ENCODE data around the gene PLA2G3. TPM values are rescaled to one million over a fixed set of nuclear protein-coding genes. Genes with fewer than 3 reads are reported as not detected.
A peak's percentile ranks its signal among the peaks of the same experiment; 100 is the strongest.

PLA2G3 gene
- total RNA-seq, 4 donors from 2014 or later: not detected

- TF ChIP-seq, protein P1, sequence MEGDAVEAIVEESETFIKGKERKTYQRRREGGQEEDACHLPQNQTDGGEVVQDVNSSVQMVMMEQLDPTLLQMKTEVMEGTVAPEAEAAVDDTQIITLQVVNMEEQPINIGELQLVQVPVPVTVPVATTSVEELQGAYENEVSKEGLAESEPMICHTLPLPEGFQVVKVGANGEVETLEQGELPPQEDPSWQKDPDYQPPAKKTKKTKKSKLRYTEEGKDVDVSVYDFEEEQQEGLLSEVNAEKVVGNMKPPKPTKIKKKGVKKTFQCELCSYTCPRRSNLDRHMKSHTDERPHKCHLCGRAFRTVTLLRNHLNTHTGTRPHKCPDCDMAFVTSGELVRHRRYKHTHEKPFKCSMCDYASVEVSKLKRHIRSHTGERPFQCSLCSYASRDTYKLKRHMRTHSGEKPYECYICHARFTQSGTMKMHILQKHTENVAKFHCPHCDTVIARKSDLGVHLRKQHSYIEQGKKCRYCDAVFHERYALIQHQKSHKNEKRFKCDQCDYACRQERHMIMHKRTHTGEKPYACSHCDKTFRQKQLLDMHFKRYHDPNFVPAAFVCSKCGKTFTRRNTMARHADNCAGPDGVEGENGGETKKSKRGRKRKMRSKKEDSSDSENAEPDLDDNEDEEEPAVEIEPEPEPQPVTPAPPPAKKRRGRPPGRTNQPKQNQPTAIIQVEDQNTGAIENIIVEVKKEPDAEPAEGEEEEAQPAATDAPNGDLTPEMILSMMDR (IDR thresholded peaks at IDR 0.05): no peak
- no peak for TF ChIP-seq POLR2A (IDR thresholded peaks at IDR 0.05)
- Histone ChIP-seq H3K9me3 (no peaks in the 10 kb centered on the region), H3K27me3 (no peaks in the 10 kb centered on the region), H3K4me1 (no peaks in the 10 kb centered on the region), H3K4me3 (no peak overlapping the region), H3K27ac (no peak overlapping the region), H3K36me3 (no peaks in the 10 kb centered on the region)
- DNase-seq: peak in 1 of 3 donors; percentile 6
Measured at GRCh38 chr22:31139066-31139465, 1.2 kb downstream of the PLA2G3 start.

GRCh38 chr22:31138126-31138525 lies 2.2 kb downstream of the PLA2G3 start:
- Histone ChIP-seq H3K9me3 (no peaks in the 10 kb centered on the region), H3K4me3 (no peak overlapping the region), H3K27me3 (no peaks in the 10 kb centered on the region), H3K4me1 (no peaks in the 10 kb centered on the region), H3K36me3 (peaks cover 0 to 2% (median 0%) of the 10 kb centered on the region in 3 donors), H3K27ac (no peak overlapping the region)
- TF ChIP-seq, protein P1 (IDR thresholded peaks at IDR 0.05): no peak
- no peak for TF ChIP-seq POLR2A (IDR thresholded peaks at IDR 0.05)
- no peak for DNase-seq

- Histone ChIP-seq H3K36me3 (peaks cover 0 to 5% (median 0%) of the 10 kb centered on the region in 3 donors), H3K9me3 (no peaks in the 10 kb centered on the region), H3K27me3 (no peaks in the 10 kb centered on the region), H3K27ac (no peak overlapping the region), H3K4me3 (no peak overlapping the region), H3K4me1 (no peaks in the 10 kb centered on the region)
- TF ChIP-seq POLR2A (IDR thresholded peaks at IDR 0.05): no peak
- TF ChIP-seq, protein P1 (IDR thresholded peaks at IDR 0.05): no peak
- no peak for DNase-seq
Measured at GRCh38 chr22:31137721-31138120, 2.6 kb downstream of the PLA2G3 start.

DNA sequence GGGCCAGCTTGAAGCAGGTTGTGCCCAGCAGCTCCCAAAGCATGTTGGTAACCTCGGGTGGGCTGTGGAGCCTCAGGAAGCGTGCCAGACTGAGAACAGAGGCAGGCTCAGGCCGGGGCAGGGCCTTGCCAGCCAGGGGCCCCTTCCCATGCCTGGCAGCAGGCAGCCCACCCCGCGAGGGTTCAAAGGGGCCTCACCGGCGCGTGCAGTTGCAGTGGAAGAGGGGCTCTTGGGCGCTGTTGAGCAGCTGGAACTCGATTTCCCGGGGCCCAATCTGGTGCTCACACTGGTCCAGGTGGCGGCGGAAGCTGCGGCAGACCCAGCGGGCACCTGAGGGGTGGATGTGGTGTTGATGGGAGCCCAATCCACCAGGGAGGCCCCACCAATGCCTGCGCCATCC lies 3.6 kb downstream of the PLA2G3 start:
- TF ChIP-seq, protein P1 (IDR thresholded peaks at IDR 0.05): no peak
- no peak for TF ChIP-seq POLR2A (IDR thresholded peaks at IDR 0.05)
- Histone ChIP-seq H3K9me3 (no peaks in the 10 kb centered on the region), H3K4me1 (no peaks in the 10 kb centered on the region), H3K27me3 (no peaks in the 10 kb centered on the region), H3K36me3 (peaks cover 0 to 5% (median 0%) of the 10 kb centered on the region in 3 donors), H3K27ac (no peak overlapping the region), H3K4me3 (no peak overlapping the region)
- no peak for DNase-seq

DNA sequence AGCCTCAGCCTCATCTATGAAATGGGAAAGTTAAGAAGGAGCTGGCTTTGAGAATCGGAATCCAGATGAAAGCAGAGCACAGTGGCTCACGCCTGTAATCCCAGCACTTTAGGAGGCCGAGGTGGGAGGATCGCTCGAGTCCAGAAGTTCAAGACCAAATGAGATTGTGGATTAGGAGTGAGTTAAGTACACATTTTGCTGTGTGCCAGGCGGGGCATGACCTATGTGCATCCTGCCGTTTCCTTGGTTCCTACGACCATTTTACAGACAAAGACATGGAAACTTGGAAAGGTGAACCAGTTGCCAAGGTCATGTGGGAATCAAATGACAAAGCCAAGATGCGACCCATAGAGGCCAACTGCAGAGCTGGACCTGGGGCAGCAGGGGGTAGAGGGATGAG lies 4.2 kb downstream of the PLA2G3 start:
- no peak for TF ChIP-seq POLR2A (IDR thresholded peaks at IDR 0.05)
- TF ChIP-seq, protein P1 (IDR thresholded peaks at IDR 0.05): no peak
- H3K27me3 ChIP-seq: no peaks in the 10 kb centered on the region
- H3K4me3 ChIP-seq: no peak overlapping the region
- no peak overlapping the region for H3K27ac ChIP-seq
- H3K4me1 ChIP-seq: no peaks in the 10 kb centered on the region
- H3K9me3 ChIP-seq: no peaks in the 10 kb centered on the region
- H3K36me3 ChIP-seq: peaks cover 0 to 7% (median 0%) of the 10 kb centered on the region in 3 donors
- no peak for DNase-seq

- Histone ChIP-seq H3K4me3 (no peak overlapping the region), H3K36me3 (peaks cover 0 to 11% (median 0%) of the 10 kb centered on the region in 3 donors), H3K9me3 (no peaks in the 10 kb centered on the region), H3K27ac (no peak overlapping the region), H3K27me3 (no peaks in the 10 kb centered on the region), H3K4me1 (no peaks in the 10 kb centered on the region)
- TF ChIP-seq, protein P1 (IDR thresholded peaks at IDR 0.05): no peak
- TF ChIP-seq POLR2A (IDR thresholded peaks at IDR 0.05): no peak
- peak in 1 of 3 donors; percentile 44 for DNase-seq
Measured at GRCh38 chr22:31135706-31136105, 4.6 kb downstream of the PLA2G3 start.
